DOHH2 (cell line): Measurements from ENCODE around the gene SHISA6.

ENCODE experiments used
- EZH2phosphoT487 ChIP-seq: fragments of 200-600 bp; sonication (generic); IDR thresholded peaks from 2 replicates; pipeline ENCODE4 v1.6.1; 2017; ENCODE audit warnings: borderline replicate concordance, mild to moderate bottlenecking, antibody characterized with exemption, low read length, moderate library complexity, mixed read lengths
- TF ChIP-seq, protein P1 (sequence below): fragments of 200-600 bp; sonication (generic); IDR thresholded peaks from one replicate; pipeline ENCODE4 v1.5.1; 2014; ENCODE audit warnings: antibody characterized with exemption, mild to moderate bottlenecking, low read depth, low read length; ENCODE audit not compliant: poor library complexity, severe bottlenecking

DNA sequence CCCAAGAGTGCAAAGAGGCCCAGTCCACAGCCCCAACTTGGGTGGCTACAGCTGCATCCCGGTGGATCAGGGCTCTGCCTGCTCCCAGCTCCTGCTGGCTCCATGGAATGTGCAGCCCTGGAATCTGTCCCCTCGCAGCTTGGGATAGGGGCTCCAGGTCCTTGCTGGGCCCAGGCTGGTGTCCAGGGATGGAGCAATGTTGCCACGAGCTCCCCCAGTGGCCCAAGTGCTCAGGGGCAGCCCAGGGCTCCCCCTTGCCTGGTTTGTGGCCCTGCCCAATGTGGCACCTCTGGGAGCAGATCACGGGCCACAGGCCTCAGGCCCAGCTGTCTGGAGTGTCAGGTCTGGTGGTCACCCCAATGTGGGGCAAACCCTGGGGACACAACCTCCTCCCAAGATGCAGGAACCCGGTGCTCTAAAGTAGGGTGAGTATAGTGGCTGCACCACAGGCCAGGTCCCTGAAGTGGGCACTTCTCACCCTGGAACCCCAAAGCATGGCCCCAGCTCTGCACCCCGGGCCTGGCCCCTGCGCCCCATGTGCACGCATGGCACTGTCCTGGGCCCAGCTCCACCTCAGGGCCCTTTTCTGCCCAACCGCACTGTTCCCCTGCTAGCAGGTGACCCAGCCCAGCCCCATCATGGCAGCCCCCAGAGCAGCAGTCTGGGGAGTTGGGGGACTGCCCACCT lies 342.4 kb downstream of the SHISA6 start:
- TF ChIP-seq, protein P1, sequence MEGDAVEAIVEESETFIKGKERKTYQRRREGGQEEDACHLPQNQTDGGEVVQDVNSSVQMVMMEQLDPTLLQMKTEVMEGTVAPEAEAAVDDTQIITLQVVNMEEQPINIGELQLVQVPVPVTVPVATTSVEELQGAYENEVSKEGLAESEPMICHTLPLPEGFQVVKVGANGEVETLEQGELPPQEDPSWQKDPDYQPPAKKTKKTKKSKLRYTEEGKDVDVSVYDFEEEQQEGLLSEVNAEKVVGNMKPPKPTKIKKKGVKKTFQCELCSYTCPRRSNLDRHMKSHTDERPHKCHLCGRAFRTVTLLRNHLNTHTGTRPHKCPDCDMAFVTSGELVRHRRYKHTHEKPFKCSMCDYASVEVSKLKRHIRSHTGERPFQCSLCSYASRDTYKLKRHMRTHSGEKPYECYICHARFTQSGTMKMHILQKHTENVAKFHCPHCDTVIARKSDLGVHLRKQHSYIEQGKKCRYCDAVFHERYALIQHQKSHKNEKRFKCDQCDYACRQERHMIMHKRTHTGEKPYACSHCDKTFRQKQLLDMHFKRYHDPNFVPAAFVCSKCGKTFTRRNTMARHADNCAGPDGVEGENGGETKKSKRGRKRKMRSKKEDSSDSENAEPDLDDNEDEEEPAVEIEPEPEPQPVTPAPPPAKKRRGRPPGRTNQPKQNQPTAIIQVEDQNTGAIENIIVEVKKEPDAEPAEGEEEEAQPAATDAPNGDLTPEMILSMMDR, result no peak
- TF ChIP-seq EZH2phosphoT487, result no peak
